ENCODE measurements around the gene TNXB. TPM values are rescaled to one million over a fixed set of nuclear protein-coding genes. Genes with fewer than 3 reads are reported as not detected.
A peak's percentile ranks its signal among the peaks of the same experiment; 100 is the strongest.

The TNXB gene
- total RNA-seq, 4 donors from 2014 or later = 223 to 525 (median 326) TPM

- Histone ChIP-seq H3K4me1 (peaks cover 15 to 41% (median 40%) of the 10 kb centered on the region in 4 donors), H3K4me3 (no peak overlapping the region), H3K27ac (replicated peaks in 1 of 4) (peak overlapping the region; percentile 31 to 79 (median 38)), H3K9me3 (no peaks in the 10 kb centered on the region), H3K36me3 (peaks cover 9 to 88% (median 42%) of the 10 kb centered on the region in 4 donors), H3K27me3 (no peaks in the 10 kb centered on the region)
- TF ChIP-seq CTCF (IDR thresholded peaks at IDR 0.05) = no peak
- no peak for TF ChIP-seq POLR2AphosphoS5 (IDR thresholded peaks at IDR 0.05)
- no peak for TF ChIP-seq EP300 (IDR thresholded peaks at IDR 0.05)
- no peak for TF ChIP-seq POLR2A (IDR thresholded peaks at IDR 0.05; ENCODE audit: low read depth)
- intact Hi-C loops (cut with DNase I) = no loop called here
- DNase-seq (ENCODE audit: extremely low spot score) = no peak
- WGBS = 81% methylated on average over 7 of the region's 7 CpGs
These were observed 29.4 kb downstream of the TNXB start for GRCh38 chr6:32079566-32080290.

GRCh38 chr6:32076321-32076809, 32.8 kb downstream of the TNXB start:
- H3K36me3 ChIP-seq = peaks cover 6 to 90% (median 46%) of the 10 kb centered on the region in 4 donors
- intact Hi-C loops (cut with DNase I) = no loop called here
- peak overlapping the region; percentile 57 to 75 (median 69) for H3K27ac ChIP-seq (replicated peaks in 1 of 4)
- TF ChIP-seq POLR2AphosphoS5 (IDR thresholded peaks at IDR 0.05) (peak; percentile 61 to 65), CTCF (IDR thresholded peaks at IDR 0.05) (no peak)
- peaks cover 13 to 30% (median 29%) of the 10 kb centered on the region in 4 donors for H3K4me1 ChIP-seq
- no peaks in the 10 kb centered on the region for H3K27me3 ChIP-seq
- WGBS = 38% methylated on average over 12 of the region's 12 CpGs
- H3K9me3 ChIP-seq = no peaks in the 10 kb centered on the region
- no peak for DNase-seq (ENCODE audit: extremely low spot score)
- no peak overlapping the region for H3K4me3 ChIP-seq

GRCh38 chr6:32075781-32076180, 33.4 kb downstream of the TNXB start:
- DNase-seq (ENCODE audit: extremely low spot score) = no peak
- H3K9me3 ChIP-seq = no peaks in the 10 kb centered on the region
- intact Hi-C loops (cut with DNase I) = no loop called here
- H3K36me3 ChIP-seq = peaks cover 6 to 92% (median 46%) of the 10 kb centered on the region in 4 donors
- peaks cover 13 to 25% (median 23%) of the 10 kb centered on the region in 4 donors for H3K4me1 ChIP-seq
- TF ChIP-seq POLR2AphosphoS5 (IDR thresholded peaks at IDR 0.05) = no peak
- no peak for TF ChIP-seq EP300 (IDR thresholded peaks at IDR 0.05)
- TF ChIP-seq CTCF (IDR thresholded peaks at IDR 0.05) = no peak
- TF ChIP-seq POLR2A (IDR thresholded peaks at IDR 0.05; ENCODE audit: low read depth) = no peak
- H3K27ac ChIP-seq (replicated peaks in 1 of 4) = peak overlapping the region; percentile 57 to 74 (median 62)
- 69% methylated on average over 3 of the region's 3 CpGs for WGBS
- H3K27me3 ChIP-seq = no peaks in the 10 kb centered on the region
- H3K4me3 ChIP-seq = no peak overlapping the region

- 89% methylated on average over 8 of the region's 8 CpGs for WGBS
- no peak for DNase-seq (ENCODE audit: extremely low spot score)
- no peak overlapping the region for H3K4me3 ChIP-seq
- peaks cover 13 to 25% (median 20%) of the 10 kb centered on the region in 4 donors for H3K4me1 ChIP-seq
- no peaks in the 10 kb centered on the region for H3K27me3 ChIP-seq
- H3K9me3 ChIP-seq = no peaks in the 10 kb centered on the region
- no peak for TF ChIP-seq POLR2AphosphoS5 (IDR thresholded peaks at IDR 0.05)
- no peak for TF ChIP-seq EP300 (IDR thresholded peaks at IDR 0.05)
- TF ChIP-seq CTCF (IDR thresholded peaks at IDR 0.05) = no peak
- TF ChIP-seq POLR2A (IDR thresholded peaks at IDR 0.05; ENCODE audit: low read depth) = no peak
- intact Hi-C loops (cut with DNase I) = no loop called here
- peak overlapping the region in 2 of 4 donors; percentile 18 to 64 for H3K27ac ChIP-seq (replicated peaks in 1 of 4)
- H3K36me3 ChIP-seq = peaks cover 7 to 93% (median 46%) of the 10 kb centered on the region in 4 donors
These were observed 34.1 kb downstream of the TNXB start for GRCh38 chr6:32074996-32075532.

All from esophagus muscularis mucosa (tissue), 4 donors.